Spinal cord (tissue), 10 donors: ENCODE results near the gene COA8. TPM values are rescaled to one million over a fixed set of nuclear protein-coding genes. Genes with fewer than 3 reads are reported as not detected.

Source experiments
- DNase-seq, 6 donors: peaks; one replicate each; pipeline versions ENCODE4 v3.0.0 to v3.0.0-alpha.2; 2013 to 2015; ENCODE audit warnings: low spot score in 6 of 6, low read depth in 4 of 6
- H3K27ac ChIP-seq: one replicate; pipeline ENCODE4 v1.5.1; 2013; ENCODE audit warnings: low read depth, low read length, control low read depth
- H3K27me3 ChIP-seq: one replicate; pipeline ENCODE4 v1.6.1; 2013; ENCODE audit warnings: low read length; ENCODE audit not compliant: control insufficient read depth, insufficient read depth
- H3K36me3 ChIP-seq: one replicate; pipeline ENCODE4 v1.6.1; 2013; ENCODE audit warnings: low read length; ENCODE audit not compliant: control insufficient read depth, insufficient read depth
- H3K4me1 ChIP-seq: one replicate; pipeline ENCODE4 v1.6.1; 2013; ENCODE audit warnings: low read length; ENCODE audit not compliant: control insufficient read depth, insufficient read depth
- H3K4me3 ChIP-seq: one replicate; pipeline ENCODE4 v1.5.1; 2013; ENCODE audit warnings: low read depth, low read length, control low read depth
- H3K9me3 ChIP-seq: one replicate; pipeline ENCODE4 v1.6.1; 2013; ENCODE audit warnings: low read length; ENCODE audit not compliant: control insufficient read depth, insufficient read depth
- WGBS: methylation state at CpG from one replicate; pipeline ENCODE4 v1.1.5; 2013; ENCODE audit warnings: missing lambda C conversion rate; ENCODE audit not compliant: insufficient coverage; 5-methylcytosine and 5-hydroxymethylcytosine counted together
- polyA plus RNA-seq, 2 donors: library from polyadenylated mRNA; unstranded; fragments of 120-200 nt; gene quantifications; one replicate each; pipeline ENCODE4 v1.2.1, GENCODE V29; 2013; ENCODE audit not compliant: insufficient read length in 2 of 2
- total RNA-seq, 2 donors: library from RNA; depleted of rRNA in 1 of 2; stranded (reverse); fragments of 120-200 nt in 1 of 2; fragments of >200 nt in 1 of 2; gene quantifications; one replicate each; pipeline versions ENCODE4 v1.2.3 to v1.2.4, GENCODE V29; 2013 to 2014
- donor health status: healthy.

The COA8 gene
- total and polyA plus RNA-seq, 4 donors, result 33.5 to 57.6 (median 46.3) TPM

DNA sequence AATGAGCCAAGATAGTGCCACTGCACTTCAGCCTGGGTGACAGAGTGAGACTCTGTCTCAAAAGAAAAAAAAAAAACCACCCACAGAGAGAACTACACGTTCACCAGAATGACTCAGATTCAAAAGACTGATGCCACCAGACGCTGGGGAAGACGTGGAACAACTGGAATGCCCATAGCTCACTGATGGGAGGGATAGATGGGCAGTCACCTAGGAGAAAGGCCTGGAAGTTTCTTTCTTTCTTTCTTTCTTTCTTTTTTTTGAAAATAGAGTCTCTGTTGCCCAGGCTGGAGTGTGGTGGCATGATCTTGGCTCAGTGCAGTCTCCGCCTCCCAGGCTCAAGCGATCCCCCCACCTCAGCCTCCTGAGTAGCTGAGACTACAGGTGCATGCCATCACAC, 56.3 kb downstream of the COA8 start:
- Histone ChIP-seq H3K4me3 (no peak overlapping the region), H3K36me3 (no peaks in the 10 kb centered on the region), H3K4me1 (peaks cover 4% of the 10 kb centered on the region), H3K27ac (no peak overlapping the region), H3K27me3 (no peaks in the 10 kb centered on the region), H3K9me3 (no peaks in the 10 kb centered on the region)
- WGBS, result 20% methylated on average over 1 of the region's 5 CpGs
- DNase-seq, result no peak

DNA sequence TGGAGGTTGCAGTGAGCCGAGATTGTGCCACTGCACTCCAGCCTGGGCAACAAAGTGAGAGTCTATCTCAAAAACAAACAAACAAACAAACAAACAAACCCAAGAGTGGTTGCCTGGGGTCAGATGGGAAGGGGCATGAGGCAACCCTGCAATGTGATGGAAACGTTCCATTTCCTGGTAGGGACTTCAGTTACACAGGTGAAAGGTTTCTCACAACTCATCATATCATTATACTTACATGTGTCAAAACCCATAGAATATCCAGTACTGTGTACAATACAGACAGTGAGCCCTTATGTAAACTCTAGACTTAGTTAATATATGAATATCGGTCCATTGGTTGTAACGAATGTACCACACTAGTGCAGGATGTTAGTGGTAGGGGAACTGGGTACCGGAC, 59.1 kb downstream of the COA8 start:
- H3K4me3 ChIP-seq, result no peak overlapping the region
- H3K4me1 ChIP-seq, result peaks cover 7% of the 10 kb centered on the region
- H3K9me3 ChIP-seq, result no peaks in the 10 kb centered on the region
- DNase-seq, result no peak
- WGBS, result 97% methylated on average over 3 of the region's 5 CpGs
- H3K36me3 ChIP-seq, result no peaks in the 10 kb centered on the region
- no peaks in the 10 kb centered on the region for H3K27me3 ChIP-seq
- no peak overlapping the region for H3K27ac ChIP-seq

DNA sequence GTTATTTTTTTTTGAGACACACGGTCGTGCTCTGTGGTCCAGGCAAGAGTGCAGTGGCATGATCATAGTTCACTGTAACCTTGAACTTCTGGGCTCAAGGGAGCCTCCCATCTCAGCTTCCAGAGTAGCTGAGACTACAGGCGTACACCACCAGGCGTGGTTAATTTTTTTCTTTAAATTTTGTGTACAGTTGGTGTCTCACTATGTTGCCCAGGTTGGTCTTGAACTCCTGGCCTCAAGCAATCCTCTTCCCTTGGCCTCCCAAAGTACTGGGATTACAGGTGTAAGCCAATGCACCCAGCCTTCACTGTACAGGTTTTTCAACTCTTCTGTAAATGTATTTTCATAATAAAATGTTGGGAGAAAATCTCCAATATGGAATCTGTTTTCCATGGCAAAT, 60.5 kb downstream of the COA8 start:
- peaks cover 15% of the 10 kb centered on the region for H3K4me1 ChIP-seq
- DNase-seq, result no peak
- WGBS, result 77% methylated on average over 2 of the region's 4 CpGs
- no peak overlapping the region for H3K4me3 ChIP-seq
- no peaks in the 10 kb centered on the region for H3K36me3 ChIP-seq
- no peaks in the 10 kb centered on the region for H3K27me3 ChIP-seq
- no peaks in the 10 kb centered on the region for H3K9me3 ChIP-seq
- H3K27ac ChIP-seq, result no peak overlapping the region

DNA sequence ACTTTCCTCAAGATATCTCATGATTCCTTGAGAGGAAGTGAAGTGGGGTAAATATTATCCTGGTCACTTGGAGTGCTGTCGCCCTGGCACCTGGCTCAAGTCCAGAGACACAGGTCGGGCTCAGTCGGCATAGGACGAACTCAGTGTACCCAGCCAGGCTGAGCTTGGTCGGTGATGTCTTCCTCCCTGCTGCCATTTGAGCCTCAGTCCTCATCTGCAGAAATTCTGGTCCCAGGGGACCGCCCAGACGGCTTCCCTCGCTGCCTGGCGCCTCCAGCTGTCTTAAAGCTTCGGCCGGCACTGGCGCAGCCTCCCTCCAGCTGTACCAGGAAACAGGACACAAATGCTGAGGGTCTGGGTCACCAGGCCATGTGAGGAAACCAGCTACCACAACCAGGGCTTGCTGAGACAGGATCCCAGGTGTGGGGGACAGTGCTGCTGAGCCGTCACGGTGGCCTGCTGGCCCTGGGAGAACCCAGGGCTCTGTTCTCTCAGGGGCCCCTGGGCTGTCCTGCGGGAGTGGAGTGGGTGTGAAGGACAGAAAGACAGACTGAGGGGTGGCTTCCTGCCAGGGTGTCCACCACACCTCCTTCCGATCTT, 61.2 kb downstream of the COA8 start:
- no peaks in the 10 kb centered on the region for H3K9me3 ChIP-seq
- DNase-seq, result no peak
- WGBS, result 73% methylated on average over 16 of the region's 16 CpGs
- H3K36me3 ChIP-seq, result no peaks in the 10 kb centered on the region
- H3K4me3 ChIP-seq, result no peak overlapping the region
- no peaks in the 10 kb centered on the region for H3K27me3 ChIP-seq
- H3K27ac ChIP-seq, result no peak overlapping the region
- peaks cover 19% of the 10 kb centered on the region for H3K4me1 ChIP-seq

DNA sequence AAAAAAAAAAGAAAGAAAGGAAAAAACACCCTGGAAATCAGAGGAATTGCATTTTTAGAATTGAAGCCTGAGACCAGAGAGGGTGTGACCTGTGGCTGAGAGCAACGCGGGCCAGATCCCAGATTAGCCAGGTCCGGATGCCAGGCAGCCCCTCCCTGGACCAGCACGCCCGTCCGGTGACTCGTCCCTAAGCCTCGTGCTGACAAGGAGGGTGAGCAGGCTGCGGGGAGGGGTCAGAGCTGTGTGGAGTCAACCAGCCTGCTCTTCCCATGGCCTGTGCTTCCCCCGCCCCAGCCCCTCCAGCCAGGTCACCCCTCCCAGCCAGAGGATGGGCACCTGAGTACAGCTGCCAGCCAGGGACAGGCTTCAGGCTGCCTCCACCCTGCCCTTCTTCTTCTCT, 62.1 kb downstream of the COA8 start:
- Histone ChIP-seq H3K27me3 (no peaks in the 10 kb centered on the region), H3K36me3 (no peaks in the 10 kb centered on the region), H3K4me3 (no peak overlapping the region), H3K4me1 (peaks cover 19% of the 10 kb centered on the region), H3K27ac (no peak overlapping the region), H3K9me3 (no peaks in the 10 kb centered on the region)
- DNase-seq, result no peak
- WGBS, result 71% methylated on average over 10 of the region's 10 CpGs

DNA sequence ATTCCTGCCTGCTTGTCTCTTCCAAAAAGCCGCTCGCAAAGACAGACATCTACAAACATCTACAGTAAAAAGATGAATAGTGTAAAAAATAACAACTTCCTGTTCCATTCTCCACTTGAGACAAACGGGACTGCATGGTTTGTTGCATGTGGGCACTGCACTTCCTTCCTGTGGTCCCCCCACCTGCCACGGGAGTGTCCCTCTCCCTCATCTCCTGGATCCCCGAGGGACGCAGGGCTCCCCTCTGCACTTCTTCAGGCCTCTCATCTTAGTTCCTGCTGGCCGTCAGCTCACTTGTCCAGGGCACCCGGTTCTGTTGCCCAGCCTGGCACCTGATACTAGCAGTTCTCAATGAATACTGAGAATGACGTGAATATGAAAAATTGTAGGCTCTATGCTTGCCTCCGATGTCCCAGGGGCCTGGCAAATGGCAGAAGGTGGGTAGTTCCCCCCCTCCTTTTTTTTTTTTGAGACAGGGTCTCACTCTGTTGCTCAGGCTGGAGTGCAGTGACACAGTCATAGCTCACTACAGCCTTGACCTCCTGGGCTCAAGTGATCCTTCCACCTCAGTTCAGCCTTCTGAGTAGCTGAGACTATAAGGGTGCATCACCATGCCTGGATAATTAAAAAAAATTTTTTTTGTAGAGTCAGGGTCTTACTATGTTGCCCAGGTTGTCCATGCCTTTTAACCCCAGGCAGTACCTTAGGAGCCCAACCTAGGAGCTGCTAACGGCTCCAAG, 62.8 kb downstream of the COA8 start:
- WGBS, result 70% methylated on average over 4 of the region's 11 CpGs

DNA sequence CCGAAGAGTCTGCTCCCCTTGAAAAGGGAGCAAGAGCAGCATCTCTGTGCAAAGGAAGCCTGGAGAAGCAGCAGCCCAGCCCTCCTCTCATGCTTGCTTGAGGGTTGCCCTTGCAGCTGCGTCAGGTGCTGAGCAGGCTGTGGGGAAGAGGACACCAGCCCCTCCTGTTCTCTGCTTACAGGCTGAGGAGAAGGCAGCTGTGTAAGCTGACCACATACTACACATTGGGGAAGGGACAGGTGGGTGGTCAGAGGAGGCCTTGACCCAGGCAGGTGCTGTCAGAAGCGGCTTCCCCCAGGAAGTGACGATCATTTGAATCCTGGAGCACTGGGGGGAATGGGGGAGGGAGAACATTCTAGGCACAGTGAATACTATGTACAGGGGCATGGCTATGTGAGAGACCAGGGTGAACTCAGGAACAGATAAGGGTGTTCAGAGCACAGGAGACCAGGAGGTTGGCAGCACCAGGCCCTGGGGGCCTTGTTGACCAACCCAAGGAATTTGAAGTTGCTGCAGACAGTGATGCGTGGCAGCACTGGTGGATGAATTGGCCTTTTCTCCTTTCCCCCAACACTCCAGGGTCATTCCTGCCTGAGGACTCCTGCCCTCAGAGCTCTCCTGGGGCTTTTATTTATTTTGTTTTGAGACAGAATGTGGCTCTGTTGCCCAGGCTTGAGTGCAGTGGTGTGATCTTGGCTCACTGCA, 63.5 kb downstream of the COA8 start:
- no peak for DNase-seq
- no peak overlapping the region for H3K27ac ChIP-seq
- H3K4me3 ChIP-seq, result no peak overlapping the region
- peaks cover 24% of the 10 kb centered on the region for H3K4me1 ChIP-seq
- H3K27me3 ChIP-seq, result no peaks in the 10 kb centered on the region
- no peaks in the 10 kb centered on the region for H3K9me3 ChIP-seq
- 87% methylated on average over 4 of the region's 5 CpGs for WGBS
- peaks cover 3% of the 10 kb centered on the region for H3K36me3 ChIP-seq

More for the DNA sequence above, 62.8 kb downstream of the COA8 start:
- H3K27ac ChIP-seq, result no peak overlapping the region
- H3K4me3 ChIP-seq, result no peak overlapping the region
- no peaks in the 10 kb centered on the region for H3K36me3 ChIP-seq
- peaks cover 19% of the 10 kb centered on the region for H3K4me1 ChIP-seq
- no peak for DNase-seq
- H3K27me3 ChIP-seq, result no peaks in the 10 kb centered on the region
- no peaks in the 10 kb centered on the region for H3K9me3 ChIP-seq

DNA sequence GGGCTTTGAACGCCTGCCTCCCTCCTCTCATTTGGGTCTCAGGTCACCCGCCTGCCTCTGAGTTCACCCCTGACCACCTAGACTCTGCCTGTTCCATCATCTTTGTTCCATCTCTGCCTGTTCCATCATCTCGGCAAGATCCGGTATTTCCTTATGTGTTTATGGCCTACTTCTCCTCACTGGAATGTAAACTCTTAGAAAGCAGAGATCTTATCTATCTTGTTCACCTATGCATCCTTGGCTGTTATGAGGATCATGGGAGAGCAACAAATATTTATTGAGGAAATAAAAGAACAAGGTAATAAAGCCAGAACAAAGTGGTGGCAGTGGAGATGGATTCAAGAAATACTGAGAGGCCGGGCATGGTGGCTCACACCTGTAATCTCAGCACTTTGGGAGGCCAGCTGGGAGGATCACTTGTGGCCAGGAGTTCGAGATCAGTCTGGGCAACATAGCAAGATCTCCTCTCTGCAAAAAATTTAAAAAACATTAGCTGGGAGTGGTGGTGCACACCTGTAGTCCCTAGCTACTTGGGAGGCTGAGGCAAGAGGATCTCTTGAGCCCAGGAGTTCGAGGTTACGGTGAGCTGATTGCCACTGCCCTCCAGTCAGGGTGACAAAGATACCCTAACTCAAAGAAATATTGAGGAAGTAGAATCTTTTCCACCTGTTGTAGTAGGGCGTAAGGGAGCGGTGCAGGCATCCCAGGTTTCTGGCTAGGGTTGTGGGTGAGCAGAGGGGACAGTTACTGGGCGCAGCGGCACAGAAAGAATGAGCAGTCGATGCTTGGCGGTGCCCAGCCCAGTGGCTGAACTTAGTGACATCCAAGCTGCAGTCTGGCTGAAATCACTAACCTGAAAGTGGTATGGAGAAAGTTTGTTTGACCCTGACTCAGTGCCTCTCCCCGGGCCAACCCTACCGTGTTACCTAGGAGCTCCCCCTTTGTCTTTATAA, 64.6 kb downstream of the COA8 start:
- H3K9me3 ChIP-seq, result no peaks in the 10 kb centered on the region
- H3K27me3 ChIP-seq, result no peaks in the 10 kb centered on the region
- no peak overlapping the region for H3K4me3 ChIP-seq
- peaks cover 6% of the 10 kb centered on the region for H3K36me3 ChIP-seq
- no peak overlapping the region for H3K27ac ChIP-seq
- over 99% methylated on average over 7 of the region's 16 CpGs for WGBS
- DNase-seq, result no peak
- peaks cover 33% of the 10 kb centered on the region for H3K4me1 ChIP-seq

DNA sequence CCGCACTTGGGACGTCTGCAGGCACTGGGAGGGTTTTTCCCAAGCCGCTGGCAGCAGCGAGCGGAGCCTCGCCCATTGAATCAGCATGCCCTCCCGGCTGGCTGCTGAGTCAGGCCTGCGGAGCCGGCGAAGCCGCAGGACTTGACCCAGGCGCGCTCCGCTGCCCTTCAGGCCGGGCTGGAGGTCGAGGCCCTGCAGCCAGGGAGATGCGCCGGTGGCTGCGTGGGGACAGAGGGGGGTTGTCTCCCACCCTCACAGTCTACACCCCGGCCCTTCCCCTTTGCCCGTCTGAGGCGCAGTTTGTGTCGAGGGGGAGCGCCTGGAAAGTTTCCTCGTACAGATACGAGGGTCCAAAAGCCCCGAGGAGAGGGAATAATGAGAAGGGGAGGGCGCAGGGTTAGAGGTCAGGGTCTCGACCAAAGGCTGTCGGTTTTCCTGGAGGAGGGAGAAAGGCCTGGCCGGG, 65.5 kb downstream of the COA8 start:
- DNase-seq, result peak in 2 of 6 donors; percentile 15 to 56
- Histone ChIP-seq H3K27ac (peak overlapping the region; percentile 92), H3K36me3 (peaks cover 12% of the 10 kb centered on the region), H3K9me3 (no peaks in the 10 kb centered on the region), H3K4me1 (peaks cover 33% of the 10 kb centered on the region), H3K27me3 (no peaks in the 10 kb centered on the region), H3K4me3 (peak overlapping the region; percentile 70)
- 6% methylated on average over 23 of the region's 31 CpGs for WGBS
